GM18909 (cell line): ENCODE results near the gene GNAS-AS1.

Experiments
- ATAC-seq: cut with Tn5 transposase; IDR thresholded peaks from one replicate; pipeline ENCODE4 v1.9.1; 2021; ENCODE audit warnings: mild to moderate bottlenecking; ENCODE audit not compliant: unreplicated experiment, poor library complexity

GNAS-AS1 gene

GRCh38 chr20:58790454-58790853 lies 60.2 kb downstream of the GNAS-AS1 start:
- ATAC-seq = no peak

- no peak for ATAC-seq
Measured at GRCh38 chr20:58788896-58789544, 61.7 kb downstream of the GNAS-AS1 start.

GRCh38 chr20:58787211-58788005 lies 63.3 kb downstream of the GNAS-AS1 start:
- no peak for ATAC-seq

- no peak for ATAC-seq
Measured at GRCh38 chr20:58784321-58785074, 66.2 kb downstream of the GNAS-AS1 start.

GRCh38 chr20:58783511-58784011 lies 67.1 kb downstream of the GNAS-AS1 start:
- no peak for ATAC-seq

GRCh38 chr20:58781138-58781537 lies 69.6 kb downstream of the GNAS-AS1 start:
- no peak for ATAC-seq

GRCh38 chr20:58778760-58779159 lies 71.9 kb downstream of the GNAS-AS1 start:
- ATAC-seq = no peak

- ATAC-seq = no peak
Measured at GRCh38 chr20:58777657-58778056, 73.0 kb downstream of the GNAS-AS1 start.

- no peak for ATAC-seq
Measured at GRCh38 chr20:58776109-58776508, 74.6 kb downstream of the GNAS-AS1 start.

- no peak for ATAC-seq
Measured at GRCh38 chr20:58775371-58775770, 75.3 kb downstream of the GNAS-AS1 start.

- ATAC-seq = no peak
Measured at GRCh38 chr20:58774667-58775263, 75.9 kb downstream of the GNAS-AS1 start.

- ATAC-seq = no peak
Measured at GRCh38 chr20:58774214-58774613, 76.5 kb downstream of the GNAS-AS1 start.

GRCh38 chr20:58772786-58773185 lies 77.9 kb downstream of the GNAS-AS1 start:
- no peak for ATAC-seq
